Stimulated activated CD8-positive, alpha-beta memory T cell treated with anti-CD3 and anti-CD28 coated beads, Interleukin-2, amount 100 ng/mL, for 1 hour (primary cell): Measurements from ENCODE around the gene NADK2.
"Not testable (repeated sequence)": the region's sequence is repeated elsewhere in the genome, so short reads cannot be mapped to it uniquely, and the experiment has no call there.

Experiments
- DNase-seq, 2 donors: peaks; one replicate each; pipeline ENCODE4 v3.0.0-alpha.2; 2020; ENCODE audit warnings: low read depth in 2 of 2

NADK2 gene

GRCh38 chr5:36206913-36207312 lies 34.8 kb downstream of the NADK2 start:
- DNase-seq, result no peak

DNA sequence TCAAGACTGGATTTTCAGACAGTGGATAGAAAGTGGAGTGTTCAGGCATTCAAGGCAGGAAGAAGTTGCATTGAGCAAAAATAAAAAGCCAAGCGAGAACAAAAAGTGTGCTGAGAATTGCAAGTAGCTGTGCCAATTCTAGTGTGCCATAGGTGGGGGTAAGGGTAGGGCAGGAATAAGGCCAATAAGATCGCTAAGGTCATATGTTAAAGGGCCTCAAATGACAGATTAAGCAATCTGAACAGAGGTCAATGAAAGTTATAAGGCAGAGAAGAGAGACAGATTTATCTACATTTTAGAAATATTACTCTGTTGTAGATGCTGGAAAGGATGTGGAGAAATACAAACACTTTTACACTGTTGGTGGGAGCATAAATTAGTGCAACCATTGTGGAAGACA lies 36.4 kb downstream of the NADK2 start:
- no peak for DNase-seq

DNA sequence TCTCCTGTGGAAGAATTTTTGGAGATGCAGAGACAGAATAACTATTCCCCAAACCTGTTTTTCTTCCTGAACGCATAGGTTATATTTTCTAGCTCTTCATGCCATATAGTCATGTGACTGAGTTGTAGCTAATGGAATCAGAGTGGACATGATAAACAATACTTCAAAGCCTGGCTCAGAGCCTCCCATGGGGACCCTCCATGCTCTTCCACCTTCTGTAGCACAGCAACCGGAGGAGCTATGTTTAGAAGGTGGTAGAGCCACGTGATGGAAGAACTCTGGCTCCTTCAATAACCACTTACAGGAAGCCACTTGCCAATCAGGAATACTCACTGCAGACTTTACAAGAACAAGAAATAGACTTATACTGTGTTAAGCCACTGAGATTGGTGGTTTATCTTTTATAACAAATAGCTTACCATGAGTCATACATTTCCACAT lies 39.2 kb downstream of the NADK2 start:
- no peak for DNase-seq

DNA sequence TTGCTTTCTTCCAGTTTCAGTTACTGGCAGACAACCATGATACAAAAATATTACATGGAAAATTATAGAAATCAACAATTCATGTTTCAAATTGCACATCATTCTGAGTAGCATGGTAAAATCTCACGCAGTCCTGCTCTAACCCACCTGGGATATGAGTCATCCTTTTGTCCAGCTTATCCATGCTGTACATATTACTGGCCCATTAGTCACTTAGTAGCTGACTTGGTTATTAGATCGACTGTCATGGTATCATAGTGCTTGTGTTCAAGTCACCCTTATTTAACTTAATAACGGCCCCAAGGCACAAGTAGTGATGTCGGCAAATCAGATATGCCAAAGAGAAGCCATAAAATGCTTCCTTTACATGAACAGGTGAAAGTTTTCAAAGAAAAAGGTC lies 41.2 kb downstream of the NADK2 start:
- DNase-seq, result no peak

DNA sequence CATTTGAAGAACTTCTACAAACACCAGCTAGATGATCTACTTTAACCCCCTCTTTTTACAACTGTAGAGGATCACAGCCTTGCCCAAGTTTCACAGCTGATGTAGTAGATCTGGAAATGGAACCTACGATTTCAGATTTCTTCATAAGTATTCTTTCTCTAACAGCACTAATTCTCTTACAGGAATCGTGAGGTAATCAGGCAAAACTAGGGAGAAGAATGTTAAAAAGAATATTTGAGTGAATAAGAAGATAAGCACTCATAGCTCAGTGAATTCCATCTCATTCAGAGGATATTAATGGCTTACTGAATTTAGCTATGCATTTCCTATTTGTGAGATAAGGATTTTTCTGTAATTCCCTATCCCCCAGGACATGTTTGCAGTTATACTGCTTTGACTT lies 42.1 kb downstream of the NADK2 start:
- DNase-seq, result no peak

DNA sequence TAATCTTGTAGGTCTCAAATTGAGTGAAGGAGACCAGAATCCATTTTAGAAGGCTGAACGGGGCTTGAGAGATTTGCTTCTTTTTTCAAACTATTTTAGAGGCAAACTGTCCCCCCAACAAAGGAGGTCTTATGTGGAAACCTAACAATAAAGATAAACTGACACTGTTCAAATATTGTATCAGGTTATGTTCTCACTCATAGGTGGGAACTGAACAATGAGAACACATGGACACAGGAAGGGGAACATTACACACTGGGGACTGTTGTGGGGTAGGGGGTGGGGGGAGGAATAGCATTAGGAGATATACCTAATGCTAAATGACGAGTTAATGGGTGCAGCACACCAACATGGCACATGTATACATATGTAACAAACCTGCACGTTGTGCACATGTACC lies 42.9 kb downstream of the NADK2 start:
- not testable (repeated sequence) for DNase-seq

DNA sequence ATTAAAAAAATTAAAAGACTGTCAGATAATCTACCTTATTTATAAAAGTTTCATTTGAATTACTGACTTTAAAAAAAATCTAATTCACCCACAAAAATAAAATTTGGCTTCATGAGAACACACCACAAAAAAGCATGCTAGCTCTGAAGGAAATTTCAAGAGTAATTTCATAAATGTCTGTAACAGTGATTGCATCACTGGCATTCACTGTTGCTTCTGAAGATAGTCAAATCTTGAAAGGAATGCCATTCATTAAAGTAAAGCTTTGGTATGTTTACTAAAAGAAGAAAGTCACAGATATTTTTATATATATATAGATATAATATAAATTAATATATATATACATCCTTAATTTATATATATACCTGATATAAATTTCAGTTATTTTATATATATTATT lies 43.4 kb downstream of the NADK2 start:
- DNase-seq, result no peak

DNA sequence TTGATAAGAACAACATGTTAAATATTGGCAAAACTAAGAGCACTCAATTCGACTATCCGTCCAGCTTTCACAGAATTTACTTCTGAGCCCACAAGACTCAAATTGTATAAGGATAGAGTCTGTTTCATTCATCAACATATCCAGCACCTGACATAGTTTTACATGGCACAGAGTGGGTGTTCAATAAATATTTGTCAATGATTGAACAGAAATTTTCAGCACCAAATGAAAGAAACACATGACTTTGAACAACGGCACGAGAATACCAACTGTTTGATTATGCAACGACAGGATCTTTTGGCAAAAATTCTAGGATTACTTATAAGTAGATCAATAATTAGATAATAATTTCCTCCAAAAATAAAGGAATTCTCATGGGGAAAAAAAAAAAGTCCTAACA lies 48.0 kb downstream of the NADK2 start:
- no peak for DNase-seq

- DNase-seq, result not testable (repeated sequence)
Observed at GRCh38 chr5:36184408-36184807, 57.3 kb downstream of the NADK2 start.

DNA sequence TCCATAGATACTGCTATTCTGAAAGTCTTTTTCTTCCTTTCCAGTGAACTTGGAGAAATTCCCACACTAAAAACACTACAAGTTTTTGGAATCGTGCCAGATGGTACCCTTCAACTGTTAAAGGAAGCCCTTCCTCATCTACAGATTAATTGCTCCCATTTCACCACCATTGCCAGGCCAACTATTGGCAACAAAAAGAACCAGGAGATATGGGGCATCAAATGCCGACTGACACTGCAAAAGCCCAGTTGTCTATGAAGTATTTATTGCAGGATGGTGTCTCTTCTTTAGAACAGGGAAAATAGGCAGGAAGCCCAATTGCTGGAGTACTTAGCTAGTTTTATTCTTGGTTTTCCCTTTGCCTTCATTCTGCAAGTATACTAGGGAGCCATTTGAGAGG lies 60.0 kb downstream of the NADK2 start:
- DNase-seq, result no peak

- DNase-seq, result no peak
Observed at GRCh38 chr5:36180556-36181350, 61.0 kb downstream of the NADK2 start.

- no peak for DNase-seq
Observed at GRCh38 chr5:36179950-36180349, 61.8 kb downstream of the NADK2 start.

- no peak for DNase-seq
Observed at GRCh38 chr5:36178524-36178890, 63.2 kb downstream of the NADK2 start.

GRCh38 chr5:36177715-36178523 lies 63.8 kb downstream of the NADK2 start:
- no peak for DNase-seq

- no peak for DNase-seq
Observed at GRCh38 chr5:36177154-36177553, 64.6 kb downstream of the NADK2 start.

GRCh38 chr5:36175043-36175442 lies 66.7 kb downstream of the NADK2 start:
- no peak for DNase-seq

- no peak for DNase-seq
Observed at GRCh38 chr5:36174119-36174518, 67.6 kb downstream of the NADK2 start.

DNA sequence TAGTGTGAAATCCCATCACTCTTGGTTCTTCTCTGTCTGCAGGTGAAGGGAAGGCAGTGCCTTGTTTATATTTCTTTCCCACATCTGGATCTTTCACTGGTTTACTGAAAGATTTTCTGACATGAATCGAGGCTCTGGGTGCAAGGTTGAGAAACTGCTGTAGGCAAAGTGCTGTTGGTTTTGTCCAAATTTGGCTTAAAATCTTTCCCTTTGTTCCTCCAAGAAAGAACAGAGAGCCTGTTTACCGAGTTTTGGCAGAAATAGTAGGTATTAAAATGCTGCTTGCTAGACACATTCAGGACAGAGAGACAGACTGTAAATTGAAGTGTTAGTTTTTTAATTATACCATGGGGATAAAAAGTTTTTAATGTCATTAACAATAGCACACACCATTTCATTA lies 68.3 kb downstream of the NADK2 start:
- DNase-seq, result no peak

DNA sequence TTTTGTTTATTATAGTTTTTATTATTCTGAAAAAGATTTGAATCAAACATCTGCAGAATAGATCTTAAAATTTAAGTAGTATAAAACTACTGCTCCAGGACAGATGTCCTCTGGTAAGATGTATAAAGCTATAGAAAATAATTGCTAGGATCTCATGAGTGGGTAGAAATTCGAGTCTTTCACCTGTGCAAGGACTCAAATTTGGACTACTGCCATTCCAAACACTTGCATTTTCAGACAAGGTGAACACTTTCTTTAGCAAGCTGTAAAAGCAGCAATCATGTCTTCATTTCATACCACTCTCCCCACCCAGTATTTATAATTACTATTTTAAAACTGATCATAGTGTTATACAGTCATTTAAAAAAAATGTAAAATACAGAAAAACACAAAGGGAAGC lies 69.1 kb downstream of the NADK2 start:
- DNase-seq, result no peak

DNA sequence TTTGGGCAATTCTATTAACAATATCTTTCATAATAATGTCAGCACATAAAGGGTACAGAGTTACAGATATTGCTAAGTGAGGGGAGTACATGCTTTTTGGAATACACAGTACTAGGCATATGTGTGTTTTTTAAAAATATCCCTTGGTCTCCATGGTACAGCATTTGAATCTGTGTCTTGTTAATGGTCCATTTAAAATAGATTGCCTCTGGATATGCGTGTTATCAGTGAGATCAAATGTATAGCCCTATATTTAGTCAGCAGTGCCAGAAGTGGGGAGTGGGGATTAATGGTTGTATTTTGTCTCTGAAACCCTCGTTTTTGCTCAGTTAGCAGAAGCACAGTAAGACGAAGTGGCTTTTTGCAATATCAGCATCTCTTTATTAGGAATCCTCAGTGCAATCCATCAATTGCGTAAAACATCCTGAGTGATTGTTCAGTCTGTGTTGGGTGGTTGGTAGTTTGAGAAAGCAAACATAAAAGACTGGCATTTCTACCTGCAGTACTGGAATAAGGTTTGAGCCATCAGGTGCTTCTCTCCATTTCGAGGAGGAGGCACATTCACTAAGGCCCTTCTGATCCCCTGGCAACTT lies 70.8 kb downstream of the NADK2 start:
- no peak for DNase-seq

DNA sequence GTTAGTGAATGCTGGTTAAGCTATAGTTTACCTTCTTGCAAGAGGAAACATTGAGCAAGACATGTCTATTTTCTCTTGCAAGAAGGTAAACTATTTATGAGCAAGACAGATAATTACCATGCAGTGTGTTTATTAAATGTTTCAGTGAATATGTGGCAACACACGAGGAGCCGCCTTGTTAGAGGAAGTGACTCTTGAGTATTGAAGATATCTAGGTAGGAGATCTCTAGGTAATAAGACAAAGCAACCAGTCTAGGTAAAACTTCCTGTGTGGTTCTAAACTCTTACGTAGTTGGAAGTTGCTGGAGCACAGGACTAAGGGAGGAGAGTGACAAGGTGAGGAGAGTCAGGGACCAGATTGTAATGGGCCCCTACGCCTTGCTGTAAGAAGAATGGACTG lies 73.0 kb downstream of the NADK2 start:
- no peak for DNase-seq

DNA sequence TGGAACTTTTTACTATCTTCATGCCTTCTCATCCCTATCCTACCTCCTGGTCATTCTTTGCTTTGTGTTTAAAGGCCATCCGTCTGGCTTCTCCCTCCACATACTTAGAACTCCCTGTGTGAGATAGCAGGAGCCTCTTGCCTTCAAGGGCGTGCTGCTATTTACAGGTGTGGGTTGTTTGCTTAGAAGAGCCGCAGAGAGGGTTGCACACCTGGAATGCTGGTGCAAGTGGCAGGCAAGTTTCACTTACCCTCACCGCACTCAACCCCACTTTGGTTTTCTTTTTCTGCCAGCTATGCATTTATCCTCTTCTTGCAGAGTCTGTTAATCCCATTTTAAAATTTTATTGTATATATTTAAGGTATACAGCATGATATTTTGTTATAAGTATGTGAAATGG lies 77.3 kb downstream of the NADK2 start:
- DNase-seq, result no peak
